Right cardiac atrium (tissue), 5 donors: Measurements from ENCODE around the gene RRAGA. TPM values are rescaled to one million over a fixed set of nuclear protein-coding genes. Genes with fewer than 3 reads are reported as not detected.
"Not testable (repeated sequence)": the region's sequence is repeated elsewhere in the genome, so short reads cannot be mapped to it uniquely, and the experiment has no call there.

Experiments used
- ATAC-seq, 2 donors: fragments of 200-7000 bp; cut with Tn5 transposase; one replicate each; pipeline versions ENCODE4 v1.8.0 to v1.9.1; 2020; ENCODE audit warnings: moderate library complexity in 2 of 2, mild to moderate bottlenecking in 1 of 2
- DNase-seq, 3 donors: peaks; one replicate each; pipeline ENCODE4 v3.0.0-alpha.2; 2020
- H3K27ac ChIP-seq: one replicate; pipeline ENCODE4 v1.5.1; 2013; ENCODE audit warnings: mild to moderate bottlenecking, low read length, control low read depth, moderate library complexity
- H3K27me3 ChIP-seq: one replicate; pipeline ENCODE4 v1.6.1; 2013; ENCODE audit not compliant: control insufficient read depth, insufficient read depth
- H3K4me1 ChIP-seq: one replicate; pipeline ENCODE4 v1.6.1; 2013; ENCODE audit warnings: low read length; ENCODE audit not compliant: control insufficient read depth, insufficient read depth
- H3K4me3 ChIP-seq: one replicate; pipeline ENCODE4 v1.5.1; 2013; ENCODE audit warnings: low read length, control low read depth
- H3K9me3 ChIP-seq: one replicate; pipeline ENCODE4 v1.6.1; 2013; ENCODE audit warnings: low read length; ENCODE audit not compliant: control insufficient read depth
- WGBS: extraction: QIAGEN DNeasy Blood & Tissue Kit; methylation state at CpG from one replicate; pipeline ENCODE4 v1.1.7; 2013; 5-methylcytosine and 5-hydroxymethylcytosine counted together
- intact Hi-C, 4 donors: fragments of 100-400 bp; cut with DNase I; formaldehyde crosslinking; loops; one replicate each; pipeline versions ENCODE4 v1.11.0 to v1.14.0; 2022 to 2023
- polyA plus RNA-seq: library from polyadenylated mRNA; stranded (reverse); fragments of 200-250 nt; gene quantifications from one replicate; pipeline ENCODE4 v1.2.3, GENCODE V29; 2013
- total RNA-seq, 4 donors: library from RNA; stranded (reverse); fragmentation: NEBNext Ultra II Directional; extraction: Animal tissue kit (Norgen Biotek cat#: 25700); gene quantifications; one replicate each; pipeline ENCODE4 v1.2.1, GENCODE V29; 2021
- donor health status: healthy with polysubstance abuse.
- donor health status: DM: no; HTN: yes; CAD: no.
- donor health status: DM: no; HTN: no; CAD: no.
- donor health status: DM: no; HTN: yes; CAD: no; lungs with severe emphysema.
- donor health status: DM: yes; HTN: yes; CAD: no.

RRAGA gene
- total and polyA plus RNA-seq, 5 donors = 85.7 to 92.5 (median 89.4) TPM

DNA sequence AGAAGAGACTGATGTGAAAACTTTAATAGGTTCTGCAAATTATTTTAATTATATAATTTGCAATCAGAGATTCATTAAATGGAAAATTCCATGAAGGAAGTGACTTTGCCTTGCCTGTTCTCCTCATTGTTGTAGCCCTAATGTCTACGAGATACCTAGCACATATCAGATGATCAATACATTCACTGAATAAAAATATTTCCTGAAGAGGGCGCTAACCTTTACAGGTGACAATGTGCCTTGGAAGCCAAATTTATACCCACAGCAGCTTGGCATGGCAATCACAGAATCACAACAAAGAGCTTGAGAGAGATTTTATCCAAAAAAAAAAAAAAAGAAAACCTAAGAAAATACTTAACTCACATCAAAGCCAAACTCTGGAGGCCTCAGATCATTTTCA, 36.1 kb downstream of the RRAGA start:
- ATAC-seq (no peak), DNase-seq (no peak)
- H3K27me3 ChIP-seq = no peaks in the 10 kb centered on the region
- intact Hi-C loops = loop anchor here in 1 of 4 donors (10.0 kb wide), 1 partner anchor 370 kb away; no protein-coding TSS in a partner anchor
- H3K4me1 ChIP-seq = no peaks in the 10 kb centered on the region
- no peak overlapping the region for H3K4me3 ChIP-seq
- H3K9me3 ChIP-seq = no peaks in the 10 kb centered on the region
- H3K27ac ChIP-seq = no peak overlapping the region
- 75% methylated on average over 2 of the region's 2 CpGs for WGBS

GRCh38 chr9:19087106-19088000, 38.1 kb downstream of the RRAGA start:
- 85% methylated on average over 6 of the region's 6 CpGs for WGBS
- Histone ChIP-seq H3K4me3 (no peak overlapping the region), H3K9me3 (no peaks in the 10 kb centered on the region), H3K27me3 (no peaks in the 10 kb centered on the region), H3K4me1 (no peaks in the 10 kb centered on the region), H3K27ac (no peak overlapping the region)
- ATAC-seq (no peak), DNase-seq (no peak)
- intact Hi-C loops = loop anchor here in 1 of 4 donors (10.0 kb wide), 1 partner anchor 367 kb away; no protein-coding TSS in a partner anchor

GRCh38 chr9:19097431-19097830, 48.2 kb downstream of the RRAGA start:
- H3K27ac ChIP-seq, H3K4me3 ChIP-seq, H3K9me3 ChIP-seq, H3K27me3 ChIP-seq, H3K4me1 ChIP-seq, DNase-seq, intact Hi-C loops, ATAC-seq: not testable (repeated sequence)

Other genes with a start within 250 kb of the RRAGA start
- gene SAXO1, start 16.2 kb upstream of the RRAGA start, total RNA-seq = not detected
- not detected for gene SAXO1, start 16.2 kb upstream of the RRAGA start, polyA plus RNA-seq
- 1 to 10 TPM; 6.1 to 9.2 (median 7.9) TPM for gene HAUS6, start 53.5 kb downstream of the RRAGA start, total RNA-seq
- 2.8 TPM for gene HAUS6, start 53.5 kb downstream of the RRAGA start, polyA plus RNA-seq
- gene PLIN2, start 78.1 kb downstream of the RRAGA start, total RNA-seq = 100 to 1,000 TPM in 1 of 4 donors, 10 to 100 TPM in 3; 56.3 to 236 (median 79.0) TPM
- gene PLIN2, start 78.1 kb downstream of the RRAGA start, polyA plus RNA-seq = 74.7 TPM
- gene DENND4C, start 181.3 kb downstream of the RRAGA start, total RNA-seq = 10 to 100 TPM; 41.9 to 61.5 (median 44.3) TPM
- 13.0 TPM for gene DENND4C, start 181.3 kb downstream of the RRAGA start, polyA plus RNA-seq